KMS-11 (cell line): ENCODE data around the gene TTLL11.

Source experiments
- H2AFZ ChIP-seq: fragments of 200-600 bp; sonication (generic); 2 replicates; pipeline ENCODE4 v1.6.1; 2016; ENCODE audit warnings: antibody characterized with exemption, mixed run types, low read depth
- H3K27ac ChIP-seq: fragments of 200-600 bp; sonication (generic); 2 replicates; pipeline ENCODE4 v1.6.1; 2016; ENCODE audit warnings: mild to moderate bottlenecking, mixed run types
- H3K27me3 ChIP-seq: fragments of 200-600 bp; sonication (generic); 2 replicates; pipeline ENCODE4 v1.6.1; 2017; ENCODE audit warnings: mild to moderate bottlenecking, low read depth, mixed run types, moderate library complexity; ENCODE audit not compliant: insufficient read depth
- H3K36me3 ChIP-seq: fragments of 200-600 bp; sonication (generic); 2 replicates; pipeline ENCODE4 v1.6.1; 2017; ENCODE audit warnings: mild to moderate bottlenecking, mixed run types; ENCODE audit not compliant: insufficient read depth
- H3K4me1 ChIP-seq: fragments of 200-600 bp; sonication (generic); 2 replicates; pipeline ENCODE4 v1.6.1; 2016; ENCODE audit warnings: mild to moderate bottlenecking, low read depth, mixed run types; ENCODE audit not compliant: poor library complexity, severe bottlenecking
- H3K4me2 ChIP-seq: fragments of 200-600 bp; sonication (generic); 2 replicates; pipeline ENCODE4 v1.7.0; 2016; ENCODE audit warnings: mild to moderate bottlenecking, mixed run types
- H3K4me3 ChIP-seq: fragments of 200-600 bp; sonication (generic); IDR thresholded peaks from 2 replicates; pipeline ENCODE4 v1.6.1; 2017; ENCODE audit warnings: low read depth, low read length, mixed read lengths; ENCODE audit not compliant: insufficient read depth
- H3K79me2 ChIP-seq: fragments of 200-600 bp; sonication (generic); 2 replicates; pipeline ENCODE4 v1.6.1; 2016; ENCODE audit warnings: low read depth, mixed run types; ENCODE audit not compliant: insufficient read depth
- H3K9ac ChIP-seq: fragments of 200-600 bp; sonication (generic); 2 replicates; pipeline ENCODE4 v1.6.1; 2016; ENCODE audit warnings: mild to moderate bottlenecking, mixed run types
- H4K20me1 ChIP-seq: fragments of 200-600 bp; sonication (generic); 2 replicates; pipeline ENCODE4 v1.6.1; 2016; ENCODE audit warnings: mild to moderate bottlenecking, mixed run types; ENCODE audit not compliant: insufficient read depth
- CTCF ChIP-seq: fragments of 200-600 bp; sonication (generic); conservative IDR thresholded peaks from 2 replicates; pipeline ENCODE4 v1.6.1; 2017; ENCODE audit warnings: low read depth, mild to moderate bottlenecking, antibody characterized with exemption, low read length, moderate library complexity, mixed read lengths

Gene TTLL11

GRCh38 chr9:122095010-122095767 lies 2.1 kb upstream of the TTLL11 start:
- TF ChIP-seq CTCF: peak; percentile 86

GRCh38 chr9:122091682-122092592 lies 1.2 kb downstream of the TTLL11 start:
- Histone ChIP-seq H3K4me3 (no peak overlapping the region), H2AFZ (peak overlapping the region; percentile 73; the same call in 1 of the 2 replicates), H3K79me2 (peaks cover 11% of the 10 kb centered on the region; the same call in 1 of the 2 replicates), H3K4me1 (peaks cover 13% of the 10 kb centered on the region), H3K27me3 (peaks cover 6% of the 10 kb centered on the region; the same call in 1 of the 2 replicates), H3K4me2 (peak overlapping the region; percentile 71), H3K9ac (peak overlapping the region; percentile 78; the same call in 1 of the 2 replicates), H3K27ac (no peak overlapping the region), H3K36me3 (no peaks in the 10 kb centered on the region), H4K20me1 (no peaks in the 10 kb centered on the region)
- TF ChIP-seq CTCF: no peak

More at GRCh38 chr9:122095010-122095767, 2.1 kb upstream of the TTLL11 start:
- Histone ChIP-seq H3K36me3 (no peaks in the 10 kb centered on the region), H2AFZ (no peak overlapping the region), H3K9ac (no peak overlapping the region), H3K27ac (no peak overlapping the region), H4K20me1 (no peaks in the 10 kb centered on the region), H3K4me1 (peaks cover 13% of the 10 kb centered on the region), H3K27me3 (peaks cover 6% of the 10 kb centered on the region; the same call in 1 of the 2 replicates), H3K79me2 (peaks cover 8% of the 10 kb centered on the region; the same call in 1 of the 2 replicates), H3K4me3 (no peak overlapping the region), H3K4me2 (no peak overlapping the region; the same call in 1 of the 2 replicates)

- H4K20me1 ChIP-seq: no peaks in the 10 kb centered on the region
- no peak for TF ChIP-seq CTCF
- H3K79me2 ChIP-seq: peaks cover 11% of the 10 kb centered on the region; the same call in 1 of the 2 replicates
- peaks cover 6% of the 10 kb centered on the region; the same call in 1 of the 2 replicates for H3K27me3 ChIP-seq
- H3K4me3 ChIP-seq: no peak overlapping the region
- H2AFZ ChIP-seq: no peak overlapping the region
- H3K36me3 ChIP-seq: no peaks in the 10 kb centered on the region
- no peak overlapping the region for H3K27ac ChIP-seq
- no peak overlapping the region for H3K9ac ChIP-seq
- H3K4me2 ChIP-seq: no peak overlapping the region
- H3K4me1 ChIP-seq: peaks cover 13% of the 10 kb centered on the region
Observed at GRCh38 chr9:122090981-122091380, 2.1 kb downstream of the TTLL11 start.

- Histone ChIP-seq H4K20me1 (no peaks in the 10 kb centered on the region), H3K79me2 (peaks cover 11% of the 10 kb centered on the region; the same call in 1 of the 2 replicates), H3K4me1 (peaks cover 12% of the 10 kb centered on the region), H2AFZ (no peak overlapping the region), H3K27me3 (peaks cover 6% of the 10 kb centered on the region; the same call in 1 of the 2 replicates), H3K4me3 (no peak overlapping the region), H3K9ac (no peak overlapping the region), H3K27ac (no peak overlapping the region), H3K36me3 (no peaks in the 10 kb centered on the region), H3K4me2 (no peak overlapping the region)
- TF ChIP-seq CTCF: no peak
Observed at GRCh38 chr9:122090287-122090883, 2.7 kb downstream of the TTLL11 start.
